ENCODE results near the gene ENC1. TPM values are rescaled to one million over a fixed set of nuclear protein-coding genes. Genes with fewer than 3 reads are reported as not detected.

ENC1 gene
- total and polyA plus RNA-seq, 2 of the 8 experiments (the other 6 are each of a cell fraction or from before 2014, with no cell fraction given), result 5.5 to 13.2 TPM

GRCh38 chr5:74641735-74642542 is 1.4 kb upstream of the ENC1 start:
- CTCF ChIA-PET (ENCODE audit: partially characterized antibody), result interaction anchor here (0.7 to 4.0 kb wide), 17 partner anchors 9 to 740 kb away, joined by 3 to 17 read pairs (median 4); no protein-coding TSS in a partner anchor
- Histone ChIP-seq H2BK5ac (ENCODE audit: low read depth, low read length) (no peak overlapping the region), H3K4me3 (ENCODE audit: extremely low read depth in 1 of 4, insufficient read depth in 2 of 4, low read depth in 3 of 4, low read length in 4 of 4) (peak overlapping the region; percentile 54 to 90 (median 86)), H4K5ac (ENCODE audit: insufficient read length, low read depth, low read length) (no peak overlapping the region), H3K79me1 (ENCODE audit: low read depth, low read length) (no peaks in the 10 kb centered on the region), H3K9ac (replicated peaks in 1 of 4; ENCODE audit: extremely low read depth in 1 of 4, low read depth in 3 of 4, low read length in 3 of 4) (no peak overlapping the region), H2BK20ac (ENCODE audit: low read length) (no peak overlapping the region), H3K36me3 (ENCODE audit: control insufficient read depth in 2 of 4, insufficient read depth in 4 of 4, low read length in 3 of 4) (no peaks in the 10 kb centered on the region), H4K8ac (ENCODE audit: extremely low read depth, insufficient read depth, low read length) (no peak overlapping the region), H3K27ac (ENCODE audit: low read depth, low read length) (no peak overlapping the region), H2AFZ (ENCODE audit: low read length) (0 out of 2 replicates have a peak overlapping the region, but pooled peaks have one; percentile 1), H3K14ac (ENCODE audit: insufficient read length) (no peak overlapping the region), H3K4me2 (ENCODE audit: insufficient read depth in 1 of 2, low read depth in 2 of 2, low read length in 2 of 2) (peak overlapping the region; percentile 77 to 98), H2BK12ac (ENCODE audit: low read depth, low read length) (no peak overlapping the region), H3K9me3 (ENCODE audit: insufficient read depth in 2 of 2, low read depth in 1 of 2, low read length in 1 of 2) (no peaks in the 10 kb centered on the region), H3K18ac (ENCODE audit: extremely low read depth, low read length) (no peak overlapping the region), H3K23ac (ENCODE audit: insufficient read length) (no peak overlapping the region), H4K91ac (replicated peaks; ENCODE audit: insufficient read length, low read length) (no peak overlapping the region), H3K4me1 (replicated peaks in 1 of 4; ENCODE audit: control insufficient read depth in 3 of 4, insufficient read depth in 4 of 4, low read length in 3 of 4) (peaks cover 0 to 8% (median 2%) of the 10 kb centered on the region in 4 experiments; a peak in 5 of 7 replicates), H2BK15ac (ENCODE audit: low read length) (no peak overlapping the region), H2AK5ac (ENCODE audit: low read depth, low read length) (no peak overlapping the region), H3K4ac (replicated peaks; ENCODE audit: insufficient read length, low read depth, low read length) (no peak overlapping the region), H3K56ac (replicated peaks; ENCODE audit: insufficient read length, low read depth, low read length) (no peak overlapping the region), H4K20me1 (replicated peaks in 1 of 2; ENCODE audit: control insufficient read depth in 1 of 2, insufficient read depth in 2 of 2, low read length in 2 of 2) (peaks cover 2 to 3% of the 10 kb centered on the region in 2 experiments), H2BK120ac (replicated peaks; ENCODE audit: low read depth, low read length) (no peak overlapping the region), H3K23me2 (ENCODE audit: low read depth, low read length) (peaks cover 14% of the 10 kb centered on the region; the same call in 1 of the 2 replicates), H3K27me3 (replicated peaks in 1 of 4; ENCODE audit: control insufficient read depth in 3 of 4, extremely low read depth in 1 of 4, insufficient read depth in 3 of 4, low read length in 3 of 4) (peaks cover 0 to 24% (median 10%) of the 10 kb centered on the region in 4 experiments; a peak in 6 of 7 replicates), H3K79me2 (ENCODE audit: control insufficient read depth in 1 of 2, insufficient read depth in 2 of 2, low read length in 2 of 2) (peaks cover 0 to 27% of the 10 kb centered on the region in 2 experiments; a peak in 3 of 4 replicates)
- POLR2A ChIA-PET (ENCODE audit: partially characterized antibody), result interaction anchor here (1.1 kb wide), 2 partner anchors 9 to 13 kb away, joined by 3 to 4 read pairs; no protein-coding TSS in a partner anchor
- FAIRE-seq, result no peak
- WGBS, 2 experiments (ENCODE audit: extremely low coverage in 1 of 2, insufficient coverage in 1 of 2, insufficient read length in 1 of 2, insufficient replicate concordance in 2 of 2, low coverage in 1 of 2, low lambda C conversion rate in 2 of 2, missing lambda C conversion rate in 1 of 2), result 10% methylated on average over 28 of the region's 28 CpGs; no CpG with 5 or more reads in 1 of the 2 experiments
- peak in 1 of 2 experiments; percentile 59 for DNase-seq (ENCODE audit: low read depth in 1 of 2, low spot score in 2 of 2)
- TF ChIP-seq RAD21 (IDR thresholded peaks at IDR 0.05 in 1 of 2, conservative IDR thresholded peaks at IDR 0.05 in 1 of 2; ENCODE audit: low read depth in 2 of 2, low read length in 2 of 2) (peak; percentile 65 to 73), CTCF (IDR thresholded peaks at IDR 0.05; ENCODE audit: control extremely low read depth in 1 of 3, insufficient read depth in 1 of 3, low read depth in 1 of 3, low read length in 3 of 3) (peak in 1 of 3 experiments; percentile 25; a peak in 2 of 4 replicates), CBX8 (IDR thresholded peaks at IDR 0.05; ENCODE audit: borderline replicate concordance, low read depth, low read length) (no peak)
